ENCODE data around the gene TINCR. TPM values are rescaled to one million over a fixed set of nuclear protein-coding genes. Genes with fewer than 3 reads are reported as not detected.

TINCR gene
- total RNA-seq, 4 donors from 2014 or later: 173 to 255 (median 185) TPM

DNA sequence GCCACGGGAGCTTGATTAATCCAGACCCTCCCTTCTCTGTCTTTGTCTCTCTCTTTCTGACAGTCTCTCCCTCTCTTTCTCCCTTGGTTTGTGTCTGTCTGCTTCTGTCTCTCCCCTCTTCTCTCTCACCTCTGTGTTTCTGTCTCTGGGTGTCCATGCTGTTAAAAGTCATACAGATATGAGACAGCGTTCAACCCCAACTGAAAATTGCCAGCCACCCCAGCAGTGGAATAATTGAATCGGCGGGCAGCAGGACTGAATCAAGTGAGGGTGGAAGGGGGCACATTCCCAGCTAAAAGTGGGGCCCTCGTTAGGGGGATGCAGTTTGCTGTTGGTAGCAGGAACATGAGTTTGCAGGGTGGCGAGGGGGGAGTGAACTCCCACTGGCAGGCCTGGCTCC is 43.7 kb downstream of the TINCR start:
- no peaks in the 10 kb centered on the region for H3K9me3 ChIP-seq
- TF ChIP-seq POLR2A (IDR thresholded peaks at IDR 0.05): no peak
- TF ChIP-seq EP300 (IDR thresholded peaks at IDR 0.05): no peak
- TF ChIP-seq, protein P1, sequence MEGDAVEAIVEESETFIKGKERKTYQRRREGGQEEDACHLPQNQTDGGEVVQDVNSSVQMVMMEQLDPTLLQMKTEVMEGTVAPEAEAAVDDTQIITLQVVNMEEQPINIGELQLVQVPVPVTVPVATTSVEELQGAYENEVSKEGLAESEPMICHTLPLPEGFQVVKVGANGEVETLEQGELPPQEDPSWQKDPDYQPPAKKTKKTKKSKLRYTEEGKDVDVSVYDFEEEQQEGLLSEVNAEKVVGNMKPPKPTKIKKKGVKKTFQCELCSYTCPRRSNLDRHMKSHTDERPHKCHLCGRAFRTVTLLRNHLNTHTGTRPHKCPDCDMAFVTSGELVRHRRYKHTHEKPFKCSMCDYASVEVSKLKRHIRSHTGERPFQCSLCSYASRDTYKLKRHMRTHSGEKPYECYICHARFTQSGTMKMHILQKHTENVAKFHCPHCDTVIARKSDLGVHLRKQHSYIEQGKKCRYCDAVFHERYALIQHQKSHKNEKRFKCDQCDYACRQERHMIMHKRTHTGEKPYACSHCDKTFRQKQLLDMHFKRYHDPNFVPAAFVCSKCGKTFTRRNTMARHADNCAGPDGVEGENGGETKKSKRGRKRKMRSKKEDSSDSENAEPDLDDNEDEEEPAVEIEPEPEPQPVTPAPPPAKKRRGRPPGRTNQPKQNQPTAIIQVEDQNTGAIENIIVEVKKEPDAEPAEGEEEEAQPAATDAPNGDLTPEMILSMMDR (IDR thresholded peaks at IDR 0.05): no peak
- TF ChIP-seq POLR2AphosphoS5 (IDR thresholded peaks at IDR 0.05): no peak
- H3K4me3 ChIP-seq: no peak overlapping the region
- WGBS: 59% methylated on average over 6 of the region's 6 CpGs
- peaks cover 31% of the 10 kb centered on the region for H3K27me3 ChIP-seq
- no peaks in the 10 kb centered on the region for H3K4me1 ChIP-seq
- no peak for DNase-seq (ENCODE audit: low spot score in 2 of 2)
- H3K36me3 ChIP-seq: no peaks in the 10 kb centered on the region
- H3K27ac ChIP-seq: no peak overlapping the region

DNA sequence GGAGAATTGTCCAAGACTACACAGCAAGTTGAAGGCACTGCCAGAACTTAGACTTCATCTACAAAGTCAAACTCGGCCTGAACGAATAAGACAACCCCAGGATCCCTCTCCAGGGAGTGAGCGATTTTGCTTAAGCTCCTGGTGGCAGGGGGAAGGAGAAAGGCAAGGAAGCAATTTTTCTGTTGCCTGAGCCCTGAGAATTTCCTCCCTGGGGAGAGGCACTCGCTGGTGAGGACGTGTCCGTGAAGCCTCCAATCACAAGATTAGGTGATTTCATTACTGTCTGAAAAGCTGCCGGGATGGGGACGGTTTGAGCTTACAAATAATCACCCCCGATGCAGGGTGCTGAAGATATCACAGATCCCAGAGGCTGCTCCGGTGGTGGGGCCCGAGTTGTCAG is 45.6 kb downstream of the TINCR start:
- TF ChIP-seq, protein P1 (IDR thresholded peaks at IDR 0.05): no peak
- TF ChIP-seq POLR2A (IDR thresholded peaks at IDR 0.05) (no peak), POLR2AphosphoS5 (IDR thresholded peaks at IDR 0.05) (no peak), EP300 (IDR thresholded peaks at IDR 0.05) (no peak)
- Histone ChIP-seq H3K4me3 (no peak overlapping the region), H3K9me3 (no peaks in the 10 kb centered on the region), H3K36me3 (no peaks in the 10 kb centered on the region), H3K27me3 (peaks cover 27% of the 10 kb centered on the region), H3K27ac (no peak overlapping the region), H3K4me1 (no peaks in the 10 kb centered on the region)
- 74% methylated on average over 11 of the region's 11 CpGs for WGBS
- no peak for DNase-seq (ENCODE audit: low spot score in 2 of 2)

GRCh38 chr19:5520501-5520900 is 47.3 kb downstream of the TINCR start:
- TF ChIP-seq EP300 (IDR thresholded peaks at IDR 0.05) (no peak), POLR2A (IDR thresholded peaks at IDR 0.05) (no peak), POLR2AphosphoS5 (IDR thresholded peaks at IDR 0.05) (no peak)
- TF ChIP-seq, protein P1 (IDR thresholded peaks at IDR 0.05): no peak
- no peak overlapping the region for H3K4me3 ChIP-seq
- H3K27me3 ChIP-seq: peaks cover 24% of the 10 kb centered on the region
- H3K9me3 ChIP-seq: peaks cover 4% of the 10 kb centered on the region
- no peak for DNase-seq (ENCODE audit: low spot score in 2 of 2)
- no peaks in the 10 kb centered on the region for H3K4me1 ChIP-seq
- WGBS: 86% methylated on average over 4 of the region's 4 CpGs
- no peaks in the 10 kb centered on the region for H3K36me3 ChIP-seq
- H3K27ac ChIP-seq: no peak overlapping the region

DNA sequence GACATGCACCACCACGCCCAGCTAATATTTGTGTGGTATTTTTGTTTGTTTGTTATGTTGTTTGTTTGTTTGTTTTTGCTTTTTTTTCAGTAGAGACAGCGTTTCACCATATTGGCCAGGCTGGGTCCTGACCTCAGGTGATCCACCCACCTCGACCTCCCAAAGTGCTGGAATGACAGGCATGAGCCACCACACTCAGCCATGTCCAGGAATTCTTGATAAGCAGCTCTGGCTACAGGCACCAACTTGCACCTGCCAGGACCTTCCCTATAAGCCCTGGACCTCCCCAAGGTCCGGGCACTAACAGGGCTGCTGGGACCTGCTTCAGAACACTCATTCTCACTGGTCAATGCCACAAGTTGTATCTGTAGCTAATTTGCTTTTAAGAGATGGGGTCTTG is 48.7 kb downstream of the TINCR start:
- Histone ChIP-seq H3K9me3 (peaks cover 5% of the 10 kb centered on the region), H3K4me3 (no peak overlapping the region), H3K36me3 (no peaks in the 10 kb centered on the region), H3K27ac (no peak overlapping the region), H3K27me3 (peaks cover 24% of the 10 kb centered on the region), H3K4me1 (no peaks in the 10 kb centered on the region)
- no peak for DNase-seq (ENCODE audit: low spot score in 2 of 2)
- TF ChIP-seq POLR2AphosphoS5 (IDR thresholded peaks at IDR 0.05) (no peak), POLR2A (IDR thresholded peaks at IDR 0.05) (no peak)
- WGBS: 64% methylated on average over 4 of the region's 4 CpGs

DNA sequence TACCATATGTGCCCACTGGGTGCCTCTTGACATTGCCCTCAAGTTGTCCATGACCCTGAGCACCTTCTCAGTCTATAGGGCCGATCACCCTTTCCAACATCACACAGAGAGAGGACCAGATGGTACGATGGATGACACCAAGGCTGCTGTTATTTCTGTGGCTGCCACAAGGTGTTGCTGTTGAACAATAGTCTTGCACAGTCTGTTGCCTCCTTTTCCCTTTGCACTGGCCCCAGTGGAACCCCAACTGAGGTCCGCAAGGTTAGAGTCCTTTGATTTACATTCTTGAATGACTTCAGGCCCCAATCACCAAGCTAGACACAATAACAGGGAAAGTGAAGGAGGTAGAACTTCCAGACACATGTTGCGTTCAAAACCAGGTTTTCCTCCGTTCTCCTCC is 52.0 kb downstream of the TINCR start:
- WGBS: 88% methylated on average over 5 of the region's 5 CpGs
- Histone ChIP-seq H3K4me1 (no peaks in the 10 kb centered on the region), H3K9me3 (peaks cover 5% of the 10 kb centered on the region), H3K27ac (no peak overlapping the region), H3K4me3 (no peak overlapping the region), H3K36me3 (no peaks in the 10 kb centered on the region), H3K27me3 (peaks cover 7% of the 10 kb centered on the region)
- no peak for DNase-seq (ENCODE audit: low spot score in 2 of 2)
- TF ChIP-seq, protein P1 (IDR thresholded peaks at IDR 0.05): no peak
- no peak for TF ChIP-seq POLR2AphosphoS5 (IDR thresholded peaks at IDR 0.05)

- WGBS: 69% methylated on average over 3 of the region's 3 CpGs
- Histone ChIP-seq H3K27ac (no peak overlapping the region), H3K4me3 (no peak overlapping the region), H3K9me3 (peaks cover 5% of the 10 kb centered on the region), H3K27me3 (no peaks in the 10 kb centered on the region), H3K36me3 (no peaks in the 10 kb centered on the region), H3K4me1 (no peaks in the 10 kb centered on the region)
- TF ChIP-seq, protein P1 (IDR thresholded peaks at IDR 0.05): no peak
- TF ChIP-seq POLR2AphosphoS5 (IDR thresholded peaks at IDR 0.05): no peak
- TF ChIP-seq POLR2A (IDR thresholded peaks at IDR 0.05): no peak
- TF ChIP-seq EP300 (IDR thresholded peaks at IDR 0.05): no peak
- no peak for DNase-seq (ENCODE audit: low spot score in 2 of 2)
These were observed 53.8 kb downstream of the TINCR start for GRCh38 chr19:5514001-5514400.

All from suprapubic skin (tissue), 4 donors.